Fibroblast of skin of left quadriceps (primary cell): ENCODE measurements around the gene GNMT.

ENCODE experiments used
- DNase-seq, 2 experiments: peaks; one replicate each; pipeline ENCODE4 v3.0.0-alpha.2; 2013; ENCODE audit warnings: low read depth in 2 of 2

GNMT gene

GRCh38 chr6:42960243-42961019, at the start of gene GNMT:
Gene GNMT, plus strand, starts transcription at chr6:42960754. Its CDS starts 14 bp downstream, at chr6:42960768.
- DNase-seq, result no peak

GRCh38 chr6:42911171-42912021, 49.2 kb upstream of the GNMT start:
- no peak for DNase-seq

GRCh38 chr6:42914546-42914945, 46.0 kb upstream of the GNMT start:
- no peak for DNase-seq

- DNase-seq, result no peak
These were observed 44.8 kb upstream of the GNMT start, which contains the start of gene PTCRA for GRCh38 chr6:42915732-42916131. Gene PTCRA, plus strand, starts transcription at chr6:42916053. Its CDS starts 17 bp downstream, at chr6:42916070.

- no peak for DNase-seq
These were observed 44.3 kb upstream of the GNMT start for GRCh38 chr6:42916288-42916687.

- DNase-seq, result no peak
These were observed 38.8 kb upstream of the GNMT start for GRCh38 chr6:42921801-42922200.

GRCh38 chr6:42923666-42924065, 36.9 kb upstream of the GNMT start:
- DNase-seq, result no peak

- no peak for DNase-seq
These were observed 35.2 kb upstream of the GNMT start for GRCh38 chr6:42925248-42925857.

GRCh38 chr6:42928986-42929820, 31.4 kb upstream of the GNMT start, which contains the start of gene CNPY3:
Gene CNPY3, plus strand, starts transcription at chr6:42929480. Its CDS starts 91 bp downstream, at chr6:42929571.
- DNase-seq, result peak; percentile 93

GRCh38 chr6:42929821-42930360, 30.7 kb upstream of the GNMT start:
- DNase-seq, result peak; percentile 35 to 36

- no peak for DNase-seq
These were observed 28.1 kb upstream of the GNMT start for GRCh38 chr6:42932412-42932811.

- DNase-seq, result no peak
These were observed 27.3 kb upstream of the GNMT start for GRCh38 chr6:42933205-42933604.

GRCh38 chr6:42935322-42935721, 25.2 kb upstream of the GNMT start:
- DNase-seq, result no peak

GRCh38 chr6:42936398-42936797, 24.2 kb upstream of the GNMT start:
- DNase-seq, result no peak

- DNase-seq, result no peak
These were observed 22.8 kb upstream of the GNMT start for GRCh38 chr6:42937548-42938427.

GRCh38 chr6:42938428-42938796, 22.1 kb upstream of the GNMT start:
- no peak for DNase-seq

- DNase-seq, result no peak
These were observed 21.4 kb upstream of the GNMT start for GRCh38 chr6:42938987-42939809.

GRCh38 chr6:42939810-42940167, 20.8 kb upstream of the GNMT start:
- no peak for DNase-seq

GRCh38 chr6:42940493-42941045, 20.0 kb upstream of the GNMT start:
- DNase-seq, result no peak
